ENCODE results near the gene ARSD.

- TF ChIP-seq POLR2A (IDR thresholded peaks at IDR 0.05; ENCODE audit: extremely low read depth, insufficient read length) (no peak), CTCF (IDR thresholded peaks at IDR 0.05; ENCODE audit: low read depth, low read length) (no peak), MAX (IDR thresholded peaks at IDR 0.05; ENCODE audit: low read depth, low read length) (no peak)
Measured at GRCh38 chrX:2862404-2862803, 66.7 kb downstream of the ARSD start.
